Kidney (tissue), 14 donors: ENCODE data around the gene TRIP13. TPM values are rescaled to one million over a fixed set of nuclear protein-coding genes. Genes with fewer than 3 reads are reported as not detected.

Experiments
- DNase-seq, 5 donors: peaks; one replicate each; pipeline ENCODE4 v3.0.0-alpha.2; 2013 to 2020
- FAIRE-seq: peaks from 2 replicates; lab custom pipeline; 2012; peaks lifted over from hg19 to GRCh38; lab: Jason Lieb, UNC
- H3K27ac ChIP-seq, 2 donors: one replicate each; pipeline ENCODE4 v1.7.0; 2013; ENCODE audit warnings: low read depth in 2 of 2, low read length in 2 of 2, inconsistent platforms in 1 of 2
- H3K27me3 ChIP-seq: one replicate; pipeline ENCODE4 v1.7.1; 2013; ENCODE audit warnings: low read length, inconsistent platforms; ENCODE audit not compliant: control insufficient read depth, insufficient read depth
- H3K36me3 ChIP-seq, 3 donors: one replicate each; pipeline versions ENCODE4 v1.7.0 to v1.7.1; 2013; ENCODE audit warnings: low read length in 3 of 3, control low read depth in 1 of 3, inconsistent platforms in 1 of 3; ENCODE audit not compliant: insufficient read depth in 3 of 3, control insufficient read depth in 2 of 3
- H3K4me1 ChIP-seq, 3 donors: one replicate each; pipeline versions ENCODE4 v1.7.0 to v1.7.1; 2013; ENCODE audit warnings: low read length in 3 of 3, inconsistent platforms in 1 of 3, low read depth in 1 of 3; ENCODE audit not compliant: control insufficient read depth in 2 of 3, insufficient read depth in 2 of 3
- H3K4me3 ChIP-seq, 3 donors: one replicate each; pipeline versions ENCODE4 v1.7.0 to v1.8.1; 2013; ENCODE audit warnings: low read length in 3 of 3, control low read depth in 1 of 3, inconsistent platforms in 1 of 3
- H3K9ac ChIP-seq, 3 donors: one replicate each; pipeline versions ENCODE4 v1.7.0 to v1.7.1; 2013; ENCODE audit warnings: low read length in 3 of 3, control low read depth in 1 of 3, inconsistent platforms in 1 of 3
- H3K9me3 ChIP-seq, 3 donors: one replicate each; pipeline versions ENCODE4 v1.7.0 to v1.7.1; 2013; ENCODE audit warnings: low read length in 3 of 3, control low read depth in 1 of 3, inconsistent platforms in 1 of 3; ENCODE audit not compliant: control insufficient read depth in 2 of 3, insufficient read depth in 1 of 3
- intact Hi-C: fragments of 100-400 bp; cut with DNase I; formaldehyde crosslinking; loops from one replicate; pipeline ENCODE4 v1.11.1; 2022
- polyA plus RNA-seq: library from polyadenylated mRNA; stranded (reverse); fragments of 350-450 nt; fragmentation: Illumina TruSeq; extraction: RNeasy Lipid Tissue Mini Kit (QIAGEN cat#74804); gene quantifications from one replicate; pipeline ENCODE4 v1.2.3, GENCODE V29; 2014; ENCODE audit warnings: low read depth, low replicate concordance; ENCODE audit not compliant: insufficient read depth
- total RNA-seq: library from RNA; stranded (reverse); fragmentation: NEBNext Ultra II Directional; extraction: Animal tissue kit (Norgen Biotek cat#: 25700); gene quantifications from one replicate; pipeline ENCODE4 v1.2.1, GENCODE V29; 2021
- TF ChIP-seq, protein P1 (sequence below): IDR thresholded peaks from 3 replicates; pipeline ENCODE4 v1.5.1; 2012; ENCODE audit warnings: mild to moderate bottlenecking, moderate library complexity, borderline replicate concordance; ENCODE audit not compliant: insufficient read depth; ENCODE audit errors: extremely low read depth
- donor health status: control.
- donor health status: control.
- donor health status: control.
- donor health status: control.
- donor health status: control.
- donor health status: DM: yes; HTN: yes; CAD: no.
- donor health status: Normal renal cell carcinoma (clear cell type).

Gene TRIP13
- total and polyA plus RNA-seq, 2 donors from 2014 or later, result 0.86 to 1.6 TPM

DNA sequence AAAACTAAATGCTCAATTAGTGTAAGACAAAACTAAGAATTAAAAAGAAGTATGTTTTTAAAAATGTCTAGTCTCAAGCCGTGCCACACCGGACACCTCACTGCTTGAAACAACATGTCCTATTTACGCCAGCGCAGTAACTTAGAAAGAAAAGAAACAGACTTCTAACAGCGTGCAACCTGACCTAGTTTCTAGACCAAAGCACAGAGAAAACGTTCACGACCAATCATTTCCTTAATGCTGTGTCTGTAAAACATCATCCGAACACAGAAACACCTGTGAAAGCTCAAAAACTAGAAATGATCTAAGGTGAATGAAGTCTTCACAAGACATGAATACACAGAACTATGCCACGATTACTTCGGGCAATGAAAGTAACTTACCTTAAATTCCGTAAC lies 4.0 kb upstream of the TRIP13 start:
- TF ChIP-seq, protein P1, sequence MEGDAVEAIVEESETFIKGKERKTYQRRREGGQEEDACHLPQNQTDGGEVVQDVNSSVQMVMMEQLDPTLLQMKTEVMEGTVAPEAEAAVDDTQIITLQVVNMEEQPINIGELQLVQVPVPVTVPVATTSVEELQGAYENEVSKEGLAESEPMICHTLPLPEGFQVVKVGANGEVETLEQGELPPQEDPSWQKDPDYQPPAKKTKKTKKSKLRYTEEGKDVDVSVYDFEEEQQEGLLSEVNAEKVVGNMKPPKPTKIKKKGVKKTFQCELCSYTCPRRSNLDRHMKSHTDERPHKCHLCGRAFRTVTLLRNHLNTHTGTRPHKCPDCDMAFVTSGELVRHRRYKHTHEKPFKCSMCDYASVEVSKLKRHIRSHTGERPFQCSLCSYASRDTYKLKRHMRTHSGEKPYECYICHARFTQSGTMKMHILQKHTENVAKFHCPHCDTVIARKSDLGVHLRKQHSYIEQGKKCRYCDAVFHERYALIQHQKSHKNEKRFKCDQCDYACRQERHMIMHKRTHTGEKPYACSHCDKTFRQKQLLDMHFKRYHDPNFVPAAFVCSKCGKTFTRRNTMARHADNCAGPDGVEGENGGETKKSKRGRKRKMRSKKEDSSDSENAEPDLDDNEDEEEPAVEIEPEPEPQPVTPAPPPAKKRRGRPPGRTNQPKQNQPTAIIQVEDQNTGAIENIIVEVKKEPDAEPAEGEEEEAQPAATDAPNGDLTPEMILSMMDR, result no peak
- H3K36me3 ChIP-seq, result peaks cover 7 to 63% (median 35%) of the 10 kb centered on the region in 3 donors

DNA sequence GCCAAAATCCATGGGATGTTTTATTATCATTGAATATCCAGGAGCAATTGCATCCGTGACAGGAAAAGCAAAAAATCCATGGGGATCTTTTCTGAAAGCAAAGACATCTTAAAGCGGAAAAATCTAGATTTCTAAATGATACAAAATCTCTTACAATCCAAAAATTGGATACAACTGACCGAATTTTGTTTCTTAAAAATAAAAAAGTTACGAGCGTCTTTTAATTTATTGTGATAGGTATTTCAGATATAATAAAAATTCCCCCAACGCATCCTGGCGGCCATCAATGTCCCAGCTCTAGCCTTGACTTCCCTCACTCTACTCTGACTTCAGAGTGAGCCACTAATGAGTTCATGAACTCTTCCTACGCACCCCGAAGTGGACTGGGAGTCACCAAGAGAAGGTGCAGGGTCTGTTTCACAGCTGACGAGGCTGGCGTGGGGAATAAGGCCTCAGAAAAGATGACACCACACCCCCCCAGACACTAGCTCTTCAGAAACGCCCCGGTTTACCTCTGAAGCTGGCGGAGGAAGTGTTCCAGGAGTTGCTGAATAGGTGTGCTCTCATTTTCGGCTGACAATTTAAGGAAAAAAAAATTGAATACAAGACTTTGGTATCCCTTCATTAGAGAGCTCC lies 3.5 kb upstream of the TRIP13 start:
- DNase-seq (no peak), FAIRE-seq (no peak)
- H3K4me1 ChIP-seq, result peaks cover 0 to 20% (median 4%) of the 10 kb centered on the region in 3 donors
- no peaks in the 10 kb centered on the region for H3K27me3 ChIP-seq
- H3K9ac ChIP-seq, result no peak overlapping the region
- no peak overlapping the region for H3K4me3 ChIP-seq
- no peak overlapping the region for H3K27ac ChIP-seq
- TF ChIP-seq, protein P1, result no peak
- intact Hi-C loops, result no loop called here
- peaks cover 5 to 58% (median 31%) of the 10 kb centered on the region in 3 donors for H3K36me3 ChIP-seq
- H3K9me3 ChIP-seq, result no peaks in the 10 kb centered on the region

More for the DNA sequence above, 4.0 kb upstream of the TRIP13 start:
- H3K27ac ChIP-seq, result no peak overlapping the region
- peaks cover 0 to 20% (median 4%) of the 10 kb centered on the region in 3 donors for H3K4me1 ChIP-seq
- intact Hi-C loops, result no loop called here
- DNase-seq (no peak), FAIRE-seq (no peak)
- no peaks in the 10 kb centered on the region for H3K9me3 ChIP-seq
- H3K27me3 ChIP-seq, result no peaks in the 10 kb centered on the region
- no peak overlapping the region for H3K4me3 ChIP-seq
- no peak overlapping the region for H3K9ac ChIP-seq

DNA sequence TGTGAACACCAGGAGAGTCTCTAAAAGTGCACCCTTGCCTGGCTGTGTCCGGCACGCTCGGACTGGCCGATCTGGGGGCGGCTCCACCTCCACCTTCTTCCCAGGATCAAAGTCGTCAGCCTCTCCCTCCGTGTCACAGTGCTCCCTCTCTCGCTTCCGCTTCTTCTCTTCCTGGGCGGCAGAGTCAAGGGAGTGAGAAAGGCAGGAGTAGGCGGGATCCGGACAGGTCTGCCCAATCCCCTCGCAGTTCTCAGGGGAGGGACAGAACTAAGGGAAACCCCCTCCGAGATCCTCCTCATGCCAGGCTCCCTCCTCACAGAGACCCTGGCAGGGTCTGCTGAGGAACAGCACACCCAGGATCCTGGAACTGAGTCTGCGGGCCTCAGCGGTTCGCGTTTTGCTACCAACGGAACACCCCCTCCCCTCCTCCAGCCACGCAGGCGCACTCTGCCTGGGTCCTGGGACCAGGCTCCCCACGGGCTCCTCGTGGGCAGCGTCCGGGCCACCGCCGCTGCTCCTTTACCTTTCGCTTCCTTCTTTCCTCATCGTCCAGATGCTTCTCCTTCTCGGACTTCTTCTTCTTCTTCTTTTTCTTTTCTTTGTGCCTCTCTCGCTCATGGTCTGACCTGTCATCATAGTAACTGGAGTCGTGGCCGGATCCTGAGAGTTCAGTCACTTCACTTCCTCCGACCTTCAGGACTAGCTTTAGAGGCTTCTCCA lies 1.4 kb upstream of the TRIP13 start:
- Histone ChIP-seq H3K4me1 (peaks cover 0 to 20% (median 4%) of the 10 kb centered on the region in 3 donors), H3K27ac (peak overlapping the region in 1 of 2 donors; percentile 13), H3K9ac (peak overlapping the region; percentile 66 to 91 (median 68)), H3K27me3 (no peaks in the 10 kb centered on the region), H3K4me3 (peak overlapping the region; percentile 79 to 85 (median 83)), H3K9me3 (no peaks in the 10 kb centered on the region), H3K36me3 (peaks cover 5 to 43% (median 22%) of the 10 kb centered on the region in 3 donors)
- FAIRE-seq (no peak), DNase-seq (peak in 1 of 5 donors; percentile 6)
- intact Hi-C loops, result no loop called here
- TF ChIP-seq, protein P1, result no peak
